ENCODE data around the gene TKT.

TKT gene

GRCh38 chr3:53185761-53186465 is 69.9 kb downstream of the TKT start:
- H3K27ac ChIP-seq: no peak overlapping the region
- TF ChIP-seq CTCF (IDR thresholded peaks at IDR 0.05) (no peak), ZFX (IDR thresholded peaks at IDR 0.05; ENCODE audit: borderline replicate concordance) (no peak)

- TF ChIP-seq CTCF (IDR thresholded peaks at IDR 0.05) (no peak), ZFX (IDR thresholded peaks at IDR 0.05; ENCODE audit: borderline replicate concordance) (no peak)
- H3K27ac ChIP-seq: no peak overlapping the region
Observed at GRCh38 chr3:53184701-53185100, 71.1 kb downstream of the TKT start.

GRCh38 chr3:53183514-53183913 is 72.3 kb downstream of the TKT start:
- TF ChIP-seq ZFX (IDR thresholded peaks at IDR 0.05; ENCODE audit: borderline replicate concordance) (no peak), CTCF (IDR thresholded peaks at IDR 0.05) (no peak)
- H3K27ac ChIP-seq: no peak overlapping the region

- TF ChIP-seq ZFX (IDR thresholded peaks at IDR 0.05; ENCODE audit: borderline replicate concordance): no peak
- TF ChIP-seq CTCF (IDR thresholded peaks at IDR 0.05): no peak
- H3K27ac ChIP-seq: no peak overlapping the region
Observed at GRCh38 chr3:53182764-53183355, 73.0 kb downstream of the TKT start.

GRCh38 chr3:53181528-53181927 is 74.3 kb downstream of the TKT start:
- no peak overlapping the region for H3K27ac ChIP-seq
- TF ChIP-seq ZFX (IDR thresholded peaks at IDR 0.05; ENCODE audit: borderline replicate concordance) (no peak), CTCF (IDR thresholded peaks at IDR 0.05) (no peak)

GRCh38 chr3:53181024-53181371 is 74.8 kb downstream of the TKT start:
- no peak overlapping the region for H3K27ac ChIP-seq
- TF ChIP-seq ZFX (IDR thresholded peaks at IDR 0.05; ENCODE audit: borderline replicate concordance): no peak
- TF ChIP-seq CTCF (IDR thresholded peaks at IDR 0.05): no peak

GRCh38 chr3:53180305-53181023 is 75.4 kb downstream of the TKT start:
- TF ChIP-seq CTCF (IDR thresholded peaks at IDR 0.05) (no peak), ZFX (IDR thresholded peaks at IDR 0.05; ENCODE audit: borderline replicate concordance) (no peak)
- no peak overlapping the region for H3K27ac ChIP-seq

All from 22Rv1 (cell line).